K562 (cell line): ENCODE results near the gene LCN12. TPM values are rescaled to one million over a fixed set of nuclear protein-coding genes. Genes with fewer than 3 reads are reported as not detected.
A peak's percentile ranks its signal among the peaks of the same experiment; 100 is the strongest.

ENCODE experiments used
- ATF3 ChIP-seq, 2 experiments: fragments of 450-650 bp in 1 of 2; sonication (generic) in 1 of 2; formaldehyde crosslinking in 1 of 2; IDR thresholded peaks in 1 of 2; conservative IDR thresholded peaks in 1 of 2; 2 replicates each; pipeline versions ENCODE4 v1.6.1 to v1.8.1; 2016 to 2023; ENCODE audit warnings: mild to moderate bottlenecking in 2 of 2, moderate library complexity in 2 of 2, inconsistent platforms in 1 of 2, missing genetic modification reagents in 1 of 2
- ATF7 ChIP-seq: fragments of 450-650 bp; IDR thresholded peaks from 2 replicates; pipeline ENCODE4 v1.7.1; 2014; ENCODE audit warnings: mild to moderate bottlenecking, moderate library complexity
- BHLHE40 ChIP-seq: IDR thresholded peaks from 2 replicates; pipeline ENCODE4 v1.6.1; 2011; ENCODE audit warnings: low read length, improper control_type of control experiment
- BRCA1 ChIP-seq, 2 experiments: fragments of 450-650 bp in 1 of 2; sonication (generic) in 1 of 2; formaldehyde crosslinking in 1 of 2; IDR thresholded peaks; 2 replicates each; pipeline versions ENCODE4 v1.5.0 to v1.6.1; 2017 to 2020; ENCODE audit warnings: mild to moderate bottlenecking in 1 of 2, missing genetic modification reagents in 1 of 2
- HOMEZ ChIP-seq: fragments of 250-450 bp; sonication (Bioruptor Pico); IDR thresholded peaks from 2 replicates; pipeline ENCODE4 v1.4.0; 2020; ENCODE audit warnings: mild to moderate bottlenecking, moderate library complexity
- L3MBTL2 ChIP-seq: fragments of 450-650 bp; IDR thresholded peaks from 2 replicates; pipeline ENCODE4 v1.6.1; 2016; ENCODE audit warnings: mild to moderate bottlenecking, moderate library complexity
- MAX ChIP-seq: sonication (generic); formaldehyde crosslinking; IDR thresholded peaks from 2 replicates; pipeline ENCODE4 v1.9.0; 2022; ENCODE audit warnings: mild to moderate bottlenecking, missing genetic modification reagents
- MAZ ChIP-seq, 2 experiments: fragments of 450-650 bp in 1 of 2; sonication (generic) in 1 of 2; formaldehyde crosslinking; IDR thresholded peaks in 1 of 2; conservative IDR thresholded peaks in 1 of 2; 2 replicates each; pipeline versions ENCODE4 v1.4.0 to v1.5.0; 2020; ENCODE audit warnings: mild to moderate bottlenecking in 1 of 2, missing genetic modification reagents in 1 of 2
- NFIC ChIP-seq: fragments of 450-650 bp; IDR thresholded peaks from 2 replicates; pipeline ENCODE4 v1.6.1; 2017; ENCODE audit warnings: mild to moderate bottlenecking, inconsistent platforms
- NFXL1 ChIP-seq: fragments of 450-650 bp; formaldehyde crosslinking; IDR thresholded peaks from 2 replicates; pipeline ENCODE4 v1.4.0; 2021; ENCODE audit warnings: mild to moderate bottlenecking
- NR2C1 ChIP-seq, 2 experiments: fragments of 450-650 bp; IDR thresholded peaks; 2 replicates each; pipeline ENCODE4 v1.6.1; 2017; ENCODE audit warnings: mild to moderate bottlenecking in 2 of 2, antibody characterized with exemption in 1 of 2, inconsistent platforms in 1 of 2, missing compliant biosample characterization in 1 of 2, missing genetic modification characterization in 1 of 2
- PRDM10 ChIP-seq: fragments of 450-650 bp; IDR thresholded peaks from 2 replicates; pipeline ENCODE4 v1.6.1; 2018; ENCODE audit not compliant: partially characterized antibody
- SP2 ChIP-seq: IDR thresholded peaks from 2 replicates; pipeline ENCODE4 v1.6.1; 2011; ENCODE audit warnings: mild to moderate bottlenecking, low read depth, low read length, moderate library complexity; ENCODE audit not compliant: poor library complexity, severe bottlenecking; ENCODE audit errors: extremely low read depth
- SRF ChIP-seq, 2 experiments: fragments of 250-450, 450-650 bp in 1 of 2; sonication (Bioruptor Pico) in 1 of 2; sonication (generic) in 1 of 2; formaldehyde crosslinking; IDR thresholded peaks; 2 replicates each; pipeline versions ENCODE4 v1.5.0 to v1.5.1; 2020 to 2022; ENCODE audit warnings: mild to moderate bottlenecking in 1 of 2, missing genetic modification reagents in 1 of 2
- TOE1 ChIP-seq, 2 experiments: fragments of 450-650 bp in 1 of 2; sonication (generic) in 1 of 2; formaldehyde crosslinking in 1 of 2; IDR thresholded peaks; 2 replicates each; pipeline versions ENCODE4 v1.7.1 to v1.8.0; 2016 to 2022; ENCODE audit warnings: borderline replicate concordance in 2 of 2, mild to moderate bottlenecking in 2 of 2, antibody characterized with exemption in 1 of 2, inconsistent platforms in 1 of 2, low read depth in 1 of 2, missing genetic modification reagents in 1 of 2, moderate library complexity in 1 of 2
- ZNF263 ChIP-seq: sonication (generic); formaldehyde crosslinking; IDR thresholded peaks from 2 replicates; pipeline ENCODE4 v1.8.0; 2022; ENCODE audit warnings: mild to moderate bottlenecking, missing genetic modification reagents, borderline replicate concordance
- ZNF311 ChIP-seq: fragments of 250-450 bp; sonication (Bioruptor Pico); IDR thresholded peaks from 2 replicates; pipeline ENCODE4 v1.4.0; 2020; ENCODE audit warnings: mild to moderate bottlenecking, moderate library complexity
- ZNF695 ChIP-seq: fragments of 450-650 bp; formaldehyde crosslinking; IDR thresholded peaks from 2 replicates; pipeline ENCODE4 v1.4.0; 2020; ENCODE audit warnings: mild to moderate bottlenecking, moderate library complexity
- polyA plus RNA-seq, 8 experiments: library from polyadenylated mRNA; depleted of rRNA in 4 of 8; stranded (reverse) in 5 of 8; unstranded in 3 of 8; fragments of >200 nt; fragmentation: Nextera tagmentation in 2 of 8; fragmentation: Illumina TruSeq in 1 of 8; extraction: Ambion mirVana in 2 of 8; extraction: Trizol in 1 of 8; gene quantifications; 2 replicates each; pipeline versions ENCODE4 v1.2.1 to v1.2.3, GENCODE V29; 2011 to 2014; ENCODE audit warnings: inconsistent platforms in 1 of 8, missing spikeins in 1 of 8
- total RNA-seq, 7 experiments: library from RNA; depleted of rRNA in 6 of 7; stranded (reverse); fragments of >200 nt in 6 of 7; fragmentation: Illumina TruSeq in 2 of 7; extraction: Trizol in 2 of 7; gene quantifications; 2 replicates each; pipeline versions ENCODE4 v1.2.1 to v1.2.3, GENCODE V29; 2011 to 2021; ENCODE audit warnings: low replicate concordance in 1 of 7

The LCN12 gene
- total and polyA plus RNA-seq, 9 of the 15 experiments (the other 6 are each of a cell fraction or from before 2014, with no cell fraction given), result 0.05 TPM; not detected in 8

GRCh38 chr9:136949817-136950655 is 2.0 kb upstream of the LCN12 start (continued):
- 0 out of 2 replicates have a peak, but pooled peaks have one; percentile 15 for TF ChIP-seq NFIC
- TF ChIP-seq BRCA1 (IDR thresholded peaks at IDR 0.05), result no peak
- TF ChIP-seq BRCA1 (CRISPR knock-in tag; IDR thresholded peaks at IDR 0.05), result no peak
- TF ChIP-seq ZNF311, result no peak
- TF ChIP-seq MAZ (CRISPR knock-in tag; conservative IDR thresholded peaks at IDR 0.05 in 1 of 2, IDR thresholded peaks at IDR 0.05 in 1 of 2), result peak; percentile 83 to 92
- TF ChIP-seq ZNF263, result no peak
- peak; percentile 79 for TF ChIP-seq L3MBTL2
- TF ChIP-seq ZNF695 (CRISPR knock-in tag), result no peak
- TF ChIP-seq SP2, result no peak
- peak; percentile 98 for TF ChIP-seq TOE1 (IDR thresholded peaks at IDR 0.05; ENCODE audit: borderline replicate concordance)
- no peak for TF ChIP-seq TOE1 (CRISPR knock-in tag; IDR thresholded peaks at IDR 0.05; ENCODE audit: borderline replicate concordance, low read depth)
- peak; percentile 22 for TF ChIP-seq ATF3 (IDR thresholded peaks at IDR 0.05)
- no peak for TF ChIP-seq ATF3 (CRISPR knock-in tag; conservative IDR thresholded peaks at IDR 0.05)
- peak; percentile 91 for TF ChIP-seq MAX (CRISPR knock-in tag)
- TF ChIP-seq NFXL1 (CRISPR knock-in tag), result no peak
- TF ChIP-seq PRDM10, result peak; percentile 75
- peak; percentile 58 for TF ChIP-seq ATF7
- TF ChIP-seq HOMEZ, result peak; percentile 82; the same call in 1 of the 2 replicates
- TF ChIP-seq SRF (CRISPR knock-in tag; IDR thresholded peaks at IDR 0.05), result no peak; a peak in 1 of 4 replicates
- TF ChIP-seq NR2C1 (IDR thresholded peaks at IDR 0.05), result no peak
- TF ChIP-seq NR2C1 (tag; IDR thresholded peaks at IDR 0.05), result no peak
- TF ChIP-seq BHLHE40, result peak; percentile 90
